Natural killer cell treated with Interleukin-12 subunit alpha and Interleukin-12 subunit beta and Interleukin-15 and Interleukin-18, amount 100 ng/mL, for 72 hours (primary cell): ENCODE results near the gene MAEA. TPM values are rescaled to one million over a fixed set of nuclear protein-coding genes. Genes with fewer than 3 reads are reported as not detected.

Experiments used
- ATAC-seq, 2 donors: fragments of 150-1000 bp; cut with Tn5 transposase in 1 of 2; sonication (Bioruptor Pico), chemical (Tn5 transposase) in 1 of 2; 2 replicates each; pipeline ENCODE4 v1.10.0; 2021
- DNase-seq: peaks from one replicate; pipeline ENCODE4 v3.0.0; 2022; ENCODE audit warnings: low spot score
- H3K27ac Mint-ChIP-seq, 2 donors: 1 replicate in 1 of 2; 2 replicates in 1 of 2; pipeline ENCODE4 v1.8.0; 2022; ENCODE audit warnings: mixed read lengths in 2 of 2, mild to moderate bottlenecking in 1 of 2, moderate library complexity in 1 of 2
- H3K27me3 Mint-ChIP-seq, 2 donors: 1 replicate in 1 of 2; 2 replicates in 1 of 2; pipeline ENCODE4 v1.8.0; 2022; ENCODE audit warnings: mixed read lengths in 2 of 2
- H3K36me3 Mint-ChIP-seq: one replicate; pipeline ENCODE4 v1.8.0; 2022; ENCODE audit warnings: mixed read lengths
- H3K4me1 Mint-ChIP-seq, 2 donors: 1 replicate in 1 of 2; 2 replicates in 1 of 2; pipeline ENCODE4 v1.8.0; 2022; ENCODE audit warnings: low read depth in 2 of 2, mixed read lengths in 2 of 2, mild to moderate bottlenecking in 1 of 2
- H3K4me3 Mint-ChIP-seq: one replicate; pipeline ENCODE4 v1.8.0; 2022; ENCODE audit warnings: mixed read lengths
- H3K9me3 Mint-ChIP-seq: 2 replicates; pipeline ENCODE4 v1.8.0; 2022; ENCODE audit warnings: mixed read lengths
- total RNA-seq, 2 donors: library from RNA; stranded (reverse); gene quantifications; one replicate each; pipeline ENCODE4 v1.2.3, GENCODE V29; 2022

The MAEA gene
- total RNA-seq, 2 donors from 2014 or later = 60.1 to 93.7 TPM

DNA sequence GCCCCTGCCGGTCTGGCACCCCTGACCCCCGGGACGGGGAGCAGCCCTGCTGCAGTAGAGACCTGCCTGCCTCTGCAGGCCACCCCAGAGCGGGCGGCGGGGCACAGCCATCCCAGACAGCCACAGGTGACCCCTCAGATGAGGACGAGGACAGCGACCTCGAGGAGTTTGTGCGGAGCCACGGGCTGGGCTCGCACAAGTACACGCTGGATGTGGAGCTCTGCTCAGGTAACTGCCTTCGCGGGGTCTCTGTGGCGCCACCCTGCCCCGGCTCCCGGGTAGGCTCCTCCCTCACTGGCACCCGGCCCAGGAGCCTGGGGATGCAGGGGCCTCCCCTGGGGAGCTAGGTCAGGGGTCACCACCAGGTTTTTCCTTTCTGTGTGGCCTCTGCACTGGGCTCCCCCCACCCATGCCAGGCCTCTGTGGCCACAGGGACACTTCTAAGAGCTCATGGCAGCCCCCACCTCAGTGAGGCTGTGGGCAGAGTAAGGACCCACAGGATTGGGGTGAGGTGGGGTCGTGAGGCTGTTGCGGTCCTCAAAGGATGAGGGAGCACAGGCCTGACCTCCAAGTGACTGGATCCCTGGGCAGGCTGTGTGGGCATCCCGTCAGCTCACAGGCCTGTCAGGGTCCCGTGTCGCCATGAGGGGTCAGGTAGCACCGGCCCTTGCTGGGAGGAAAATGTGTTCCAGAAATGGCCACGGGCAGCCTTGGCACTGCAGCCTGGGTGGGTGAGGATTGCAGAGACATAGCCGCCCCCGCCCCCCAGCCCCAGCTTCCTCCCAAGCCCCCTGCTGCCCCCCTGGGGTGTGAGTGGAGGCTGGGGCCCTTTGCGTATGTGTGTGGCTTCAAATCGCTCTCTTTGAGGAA is 63.7 kb downstream of the MAEA start:
- H3K4me3 Mint-ChIP-seq = no peak overlapping the region
- no peaks in the 10 kb centered on the region for H3K27me3 Mint-ChIP-seq
- peaks cover 11 to 16% of the 10 kb centered on the region in 2 donors for H3K4me1 Mint-ChIP-seq
- no peaks in the 10 kb centered on the region for H3K36me3 Mint-ChIP-seq
- no peak overlapping the region for H3K27ac Mint-ChIP-seq
- DNase-seq (no peak), ATAC-seq (no peak)
- H3K9me3 Mint-ChIP-seq = no peaks in the 10 kb centered on the region

DNA sequence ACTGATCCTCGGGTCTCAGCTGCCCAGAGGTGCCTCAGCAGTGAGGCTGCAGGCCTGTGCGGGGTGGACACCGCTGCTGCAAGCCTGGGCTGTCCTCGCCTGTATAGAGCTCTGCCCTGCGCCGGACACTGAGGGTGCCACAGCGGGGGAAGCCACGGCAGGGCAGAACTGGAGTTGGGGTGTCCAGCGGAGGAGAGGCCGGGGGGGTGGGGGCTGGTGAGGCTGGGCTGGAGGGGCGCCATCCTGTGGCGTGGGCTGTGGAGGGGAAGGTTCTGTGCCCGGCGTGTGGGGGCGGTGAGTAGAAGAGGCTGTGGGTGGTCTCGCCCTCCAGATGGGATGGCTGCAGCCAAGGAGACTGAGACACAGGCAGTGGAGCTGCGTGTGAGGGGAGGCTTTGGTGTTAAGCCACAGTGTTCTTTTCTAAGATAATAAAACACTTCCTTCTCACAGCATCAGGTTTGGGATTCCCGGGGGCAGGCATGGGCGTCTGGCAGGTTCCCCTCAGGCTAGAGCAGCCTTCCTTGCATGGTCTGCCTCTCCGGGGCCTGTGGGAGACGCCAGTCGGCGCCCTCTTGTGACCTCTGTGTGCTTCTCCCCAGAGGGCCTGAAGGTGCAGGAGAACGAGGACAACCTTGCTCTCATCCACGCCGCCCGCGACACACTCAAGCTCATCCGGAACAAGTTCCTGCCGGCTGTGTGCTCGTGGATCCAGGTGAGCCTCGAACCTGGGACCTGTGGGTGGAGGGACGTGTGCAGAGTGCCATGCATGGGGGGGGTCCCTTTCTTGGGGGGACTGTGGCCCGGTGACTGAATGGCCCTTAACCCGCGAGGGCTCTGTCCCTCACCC is 64.7 kb downstream of the MAEA start:
- Mint-ChIP-seq H3K4me1 (peaks cover 6 to 8% of the 10 kb centered on the region in 2 donors), H3K36me3 (no peaks in the 10 kb centered on the region), H3K27ac (no peak overlapping the region), H3K27me3 (no peaks in the 10 kb centered on the region), H3K4me3 (no peak overlapping the region), H3K9me3 (no peaks in the 10 kb centered on the region)
- no peak for DNase-seq
- ATAC-seq = no peak

DNA sequence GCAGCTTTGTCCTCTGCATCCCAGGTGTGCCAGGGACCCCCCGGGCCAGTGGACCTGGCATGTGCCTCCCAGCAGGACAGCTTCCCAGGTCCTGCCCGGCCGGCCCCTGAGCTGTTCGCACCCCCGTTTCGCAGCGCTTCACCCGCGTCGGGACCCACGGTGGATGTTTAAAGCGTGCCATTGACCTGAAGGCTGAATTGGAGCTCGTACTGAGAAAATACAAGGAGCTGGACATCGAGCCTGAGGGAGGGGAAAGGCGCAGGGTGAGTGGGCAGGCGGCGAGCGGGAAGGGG is 65.2 kb downstream of the MAEA start:
- Mint-ChIP-seq H3K4me1 (peaks cover 6 to 8% of the 10 kb centered on the region in 2 donors), H3K27me3 (no peaks in the 10 kb centered on the region), H3K27ac (no peak overlapping the region), H3K36me3 (no peaks in the 10 kb centered on the region), H3K9me3 (no peaks in the 10 kb centered on the region), H3K4me3 (no peak overlapping the region)
- DNase-seq (no peak), ATAC-seq (no peak)

DNA sequence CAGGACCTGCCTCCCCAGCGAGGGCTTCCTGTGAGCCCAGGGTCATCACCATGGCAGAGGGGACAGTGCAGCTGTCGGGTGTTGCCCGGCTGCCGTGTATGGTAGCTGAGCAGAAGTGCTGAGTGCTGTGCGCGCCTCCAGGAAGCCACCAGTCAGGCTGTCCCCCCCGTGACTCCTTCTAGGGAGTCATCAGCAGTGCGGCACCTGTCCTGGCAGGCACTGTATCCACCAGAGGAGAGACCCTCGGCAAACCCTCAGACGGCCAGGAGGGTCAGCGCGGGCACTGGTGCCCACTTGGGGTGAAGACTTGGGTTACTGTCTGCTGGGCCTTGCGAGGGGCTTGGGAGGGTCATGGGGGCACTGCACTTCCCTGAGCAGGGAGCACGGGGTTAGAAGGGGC is 65.7 kb downstream of the MAEA start:
- no peaks in the 10 kb centered on the region for H3K36me3 Mint-ChIP-seq
- no peaks in the 10 kb centered on the region for H3K27me3 Mint-ChIP-seq
- DNase-seq (no peak), ATAC-seq (no peak)
- H3K27ac Mint-ChIP-seq = no peak overlapping the region
- H3K4me1 Mint-ChIP-seq = peaks cover 6 to 8% of the 10 kb centered on the region in 2 donors
- H3K9me3 Mint-ChIP-seq = no peaks in the 10 kb centered on the region
- H3K4me3 Mint-ChIP-seq = no peak overlapping the region

DNA sequence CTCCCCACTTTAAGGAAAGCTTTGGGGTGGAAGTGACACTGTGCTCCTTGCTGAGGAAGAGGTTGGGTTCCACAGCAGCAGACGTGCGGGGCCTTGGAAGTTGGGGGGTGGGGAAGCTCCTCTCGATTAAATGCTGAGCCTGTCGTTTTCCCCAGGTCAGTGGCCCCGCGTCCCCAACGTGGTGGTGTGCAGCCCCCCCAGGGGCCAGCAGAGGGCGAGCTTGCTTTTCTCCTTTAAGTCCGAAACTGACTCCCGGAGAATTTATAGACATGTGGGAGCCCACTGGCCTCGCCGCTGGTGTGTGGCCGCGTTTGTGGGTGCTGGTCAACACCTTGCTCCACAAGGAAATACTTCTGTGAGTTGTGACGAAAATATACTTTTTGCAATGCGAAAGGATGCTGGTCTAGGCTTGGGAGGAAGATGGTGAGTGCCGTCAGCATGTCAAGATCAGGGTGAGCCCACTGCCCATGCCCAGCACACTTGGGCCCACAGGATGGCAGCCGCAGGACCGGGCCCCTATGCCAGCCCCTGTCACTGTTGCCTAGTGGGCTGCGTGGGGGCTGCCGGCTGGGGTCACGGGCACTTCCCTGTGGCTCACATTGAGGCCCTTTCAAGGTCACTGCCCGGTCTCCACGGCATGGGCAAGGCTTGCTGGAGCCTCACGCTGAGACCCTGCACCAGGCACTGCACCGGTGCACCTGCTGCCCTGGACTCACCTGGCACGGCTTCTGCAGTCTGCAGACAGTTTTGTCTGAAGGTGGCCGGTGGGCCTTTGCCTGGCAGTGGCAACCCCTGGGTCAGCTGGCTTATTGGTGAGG is 66.7 kb downstream of the MAEA start:
- no peak for ATAC-seq
- no peaks in the 10 kb centered on the region for H3K9me3 Mint-ChIP-seq
- H3K36me3 Mint-ChIP-seq = no peaks in the 10 kb centered on the region
- no peak overlapping the region for H3K4me3 Mint-ChIP-seq
- H3K4me1 Mint-ChIP-seq = peaks cover 5 to 8% of the 10 kb centered on the region in 2 donors
- no peak for DNase-seq
- no peak overlapping the region for H3K27ac Mint-ChIP-seq
- no peaks in the 10 kb centered on the region for H3K27me3 Mint-ChIP-seq

DNA sequence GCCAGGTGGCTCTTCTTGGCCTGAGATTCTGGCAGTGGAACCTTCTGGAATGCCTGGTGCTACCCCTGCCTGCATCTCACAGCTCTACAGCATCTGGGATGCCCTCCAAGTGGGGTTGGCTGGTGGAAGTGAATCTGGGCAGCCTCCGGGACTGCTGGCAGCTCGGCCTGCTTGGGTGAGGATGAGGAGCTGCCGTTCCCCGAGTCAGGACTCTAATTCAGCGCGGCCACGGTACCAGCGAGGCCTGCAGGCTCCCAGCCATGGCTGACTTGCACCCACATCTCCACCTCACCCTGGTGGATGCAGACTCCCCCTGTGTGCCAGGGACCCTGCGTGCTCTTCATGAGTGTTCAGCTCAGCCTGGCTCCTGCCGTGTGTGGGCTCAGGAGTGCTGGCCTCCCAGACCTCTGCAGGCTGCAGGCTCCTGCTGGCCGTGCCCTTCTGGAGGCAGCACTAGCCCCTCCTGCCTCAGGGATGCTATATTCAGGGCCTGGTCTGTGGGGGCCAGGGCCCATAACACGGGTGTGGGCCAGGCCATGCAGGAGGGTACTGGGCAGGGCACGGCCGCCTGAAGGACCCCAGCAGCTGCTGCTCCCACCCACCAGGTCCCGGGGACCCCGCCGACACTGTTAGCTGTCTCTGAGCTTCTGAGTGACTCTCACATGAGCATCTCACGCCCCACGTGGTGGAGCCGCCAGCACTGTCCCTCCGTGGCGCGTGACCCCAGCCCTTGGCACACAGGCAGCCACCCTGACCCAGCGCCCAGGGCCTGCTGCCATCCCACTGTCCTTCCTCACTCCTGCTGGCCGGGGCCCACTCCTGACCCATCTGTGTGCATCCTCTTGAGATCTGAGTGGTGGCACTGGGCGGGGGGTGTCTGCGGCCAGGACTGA is 67.9 kb downstream of the MAEA start:
- DNase-seq = no peak
- Mint-ChIP-seq H3K27ac (no peak overlapping the region), H3K36me3 (no peaks in the 10 kb centered on the region), H3K4me3 (no peak overlapping the region), H3K9me3 (no peaks in the 10 kb centered on the region), H3K4me1 (peaks cover 0 to 4% of the 10 kb centered on the region in 2 donors), H3K27me3 (no peaks in the 10 kb centered on the region)
- ATAC-seq = peak in 1 of 2 donors; percentile 14

DNA sequence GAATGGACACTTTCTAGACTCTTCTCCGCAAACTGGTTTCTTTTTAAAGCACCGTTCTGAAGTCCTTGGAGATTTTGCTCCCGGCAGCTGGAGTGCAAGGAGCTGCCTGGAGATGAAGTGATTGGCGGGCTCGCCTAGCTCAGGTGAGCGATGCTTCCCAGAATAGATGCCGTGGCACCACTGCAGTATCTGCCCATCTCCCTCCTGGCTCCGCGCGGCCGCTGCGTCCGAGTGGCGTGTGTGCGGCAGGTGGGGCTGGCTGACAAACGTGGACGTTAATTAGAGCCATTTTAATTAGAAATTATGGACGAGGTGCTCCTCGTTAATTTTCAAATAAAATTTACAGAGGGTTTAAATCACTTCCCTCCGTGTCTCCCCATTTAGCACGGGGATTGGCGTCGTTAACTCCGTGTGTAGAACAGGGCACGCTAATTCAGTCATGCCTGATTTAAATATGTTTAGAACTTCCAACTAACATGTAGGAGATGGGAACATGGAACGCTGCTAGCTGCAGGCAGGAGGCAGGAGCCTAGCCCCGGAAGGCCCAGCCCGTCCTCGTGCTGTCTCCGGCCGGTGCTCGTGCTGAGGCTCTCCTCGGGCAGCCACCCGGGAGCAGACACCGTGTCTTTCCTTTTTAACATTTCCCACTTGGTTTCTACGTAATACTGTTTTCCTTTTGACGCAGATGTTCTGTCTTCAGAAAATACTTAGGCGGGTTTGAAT is 68.9 kb downstream of the MAEA start:
- ATAC-seq (no peak), DNase-seq (no peak)
- H3K9me3 Mint-ChIP-seq = no peaks in the 10 kb centered on the region
- H3K36me3 Mint-ChIP-seq = no peaks in the 10 kb centered on the region
- H3K4me1 Mint-ChIP-seq = peaks cover 0 to 4% of the 10 kb centered on the region in 2 donors
- no peak overlapping the region for H3K4me3 Mint-ChIP-seq
- no peak overlapping the region for H3K27ac Mint-ChIP-seq
- H3K27me3 Mint-ChIP-seq = no peaks in the 10 kb centered on the region

DNA sequence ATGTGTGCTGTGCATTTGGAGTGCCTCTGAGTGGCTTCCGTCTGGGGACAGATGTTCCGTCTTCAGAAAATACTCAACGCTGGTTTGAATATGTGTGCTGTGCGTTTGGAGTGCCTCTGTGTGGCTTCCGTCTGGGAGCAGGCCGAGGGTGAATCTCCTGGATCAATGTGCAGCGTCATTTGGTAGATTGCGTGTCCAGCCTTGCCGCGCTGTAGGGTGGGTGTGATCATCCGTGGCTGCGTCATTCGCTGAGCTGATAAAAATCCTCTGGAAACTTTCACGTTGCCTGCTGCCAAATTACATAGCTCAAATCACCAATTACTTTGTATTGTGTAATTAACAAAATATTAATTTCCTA is 69.4 kb downstream of the MAEA start:
- Mint-ChIP-seq H3K27ac (no peak overlapping the region), H3K4me1 (peaks cover 0 to 4% of the 10 kb centered on the region in 2 donors), H3K36me3 (no peaks in the 10 kb centered on the region), H3K4me3 (no peak overlapping the region), H3K27me3 (no peaks in the 10 kb centered on the region), H3K9me3 (no peaks in the 10 kb centered on the region)
- no peak for DNase-seq
- ATAC-seq = no peak

DNA sequence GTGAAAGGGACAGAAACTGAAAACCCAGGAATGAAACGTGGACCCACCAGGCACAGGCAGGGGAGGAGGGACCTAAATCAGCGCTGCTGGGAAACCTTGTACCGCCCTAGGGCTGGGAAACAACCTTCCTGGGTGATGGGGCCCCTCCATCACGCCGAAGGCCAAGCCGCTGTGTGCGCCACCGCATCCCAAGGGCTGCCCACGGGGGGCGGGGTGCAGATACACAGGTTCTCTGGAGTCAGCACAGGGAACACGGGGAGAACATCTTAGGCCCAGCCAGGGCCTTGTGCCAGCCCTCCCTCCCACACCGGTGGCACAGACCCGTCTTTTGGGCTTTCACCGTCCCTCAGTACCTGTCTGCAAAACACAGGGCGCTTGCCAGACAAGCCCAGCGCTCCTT is 70.3 kb downstream of the MAEA start:
- H3K4me1 Mint-ChIP-seq = peaks cover 0 to 4% of the 10 kb centered on the region in 2 donors
- DNase-seq (no peak), ATAC-seq (no peak)
- H3K4me3 Mint-ChIP-seq = no peak overlapping the region
- no peaks in the 10 kb centered on the region for H3K36me3 Mint-ChIP-seq
- no peak overlapping the region for H3K27ac Mint-ChIP-seq
- H3K9me3 Mint-ChIP-seq = no peaks in the 10 kb centered on the region
- no peaks in the 10 kb centered on the region for H3K27me3 Mint-ChIP-seq

DNA sequence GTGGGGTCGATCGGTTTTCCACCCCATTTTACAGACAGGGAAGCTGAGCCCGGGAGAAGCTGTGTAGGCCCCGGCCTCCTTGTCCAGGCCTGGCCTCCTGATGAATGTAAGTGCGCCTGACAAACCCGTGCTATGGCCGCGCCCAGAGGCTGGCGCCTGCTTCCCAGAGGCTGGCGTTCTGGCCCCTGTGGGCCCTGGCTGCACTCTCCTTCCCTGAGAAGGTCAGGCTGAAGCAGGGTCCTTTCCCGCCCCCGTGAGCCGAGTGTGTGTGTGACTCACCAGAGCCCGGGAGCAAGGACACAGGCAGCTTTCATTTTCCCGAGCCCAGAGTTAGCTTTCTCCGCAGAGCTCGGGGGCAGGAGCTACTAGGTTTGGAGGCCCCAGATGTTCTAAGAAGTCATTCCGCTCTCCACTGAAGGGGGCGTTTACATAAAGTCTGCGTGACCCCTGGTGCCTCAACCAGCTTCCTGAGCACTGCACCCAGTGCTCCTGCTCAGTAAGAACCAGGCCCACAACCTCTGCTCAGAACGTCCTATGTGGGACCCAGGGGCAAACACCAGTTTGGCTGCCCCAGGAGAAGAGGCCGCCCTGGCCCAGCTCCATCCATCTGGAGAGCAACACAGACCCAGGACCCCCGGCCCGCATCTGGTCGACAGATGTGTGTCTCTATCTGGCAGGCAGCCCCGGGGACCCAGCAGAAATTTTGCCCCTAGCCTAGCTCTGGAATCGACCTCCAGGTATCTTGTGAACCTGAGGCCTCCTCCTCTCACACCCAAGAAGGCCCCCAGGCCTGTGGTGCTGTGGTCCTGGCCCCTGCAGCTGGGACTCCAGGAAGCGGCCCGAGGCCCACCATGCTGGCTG is 71.0 kb downstream of the MAEA start:
- no peak for ATAC-seq
- H3K4me1 Mint-ChIP-seq = peaks cover 0 to 2% of the 10 kb centered on the region in 2 donors
- no peaks in the 10 kb centered on the region for H3K36me3 Mint-ChIP-seq

DNA sequence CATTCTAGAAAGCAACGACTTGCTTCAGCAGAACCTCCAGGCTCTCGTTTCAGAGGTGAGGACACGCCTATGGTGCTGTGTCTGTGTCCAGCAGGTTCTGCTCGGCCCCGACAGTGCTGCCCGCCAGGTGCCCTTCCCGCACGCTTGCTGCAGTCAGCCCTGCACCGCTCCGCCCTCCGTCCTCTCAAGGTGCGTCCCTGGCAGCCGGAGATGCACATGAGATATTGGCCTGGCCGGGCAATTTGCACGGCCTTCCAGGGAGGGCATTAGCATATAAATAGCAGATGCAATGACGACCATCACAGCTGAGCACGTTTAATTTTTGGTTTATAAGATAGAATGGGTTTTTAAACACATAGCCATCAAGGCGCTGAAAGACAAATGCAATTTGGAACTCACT is 71.7 kb downstream of the MAEA start:
- ATAC-seq (no peak), DNase-seq (no peak)
- no peaks in the 10 kb centered on the region for H3K9me3 Mint-ChIP-seq
- no peaks in the 10 kb centered on the region for H3K4me1 Mint-ChIP-seq
- no peak overlapping the region for H3K27ac Mint-ChIP-seq
- no peaks in the 10 kb centered on the region for H3K36me3 Mint-ChIP-seq
- no peak overlapping the region for H3K4me3 Mint-ChIP-seq
- no peaks in the 10 kb centered on the region for H3K27me3 Mint-ChIP-seq

More for the DNA sequence above, 71.0 kb downstream of the MAEA start:
- no peak for DNase-seq
- H3K27me3 Mint-ChIP-seq = no peaks in the 10 kb centered on the region
- H3K9me3 Mint-ChIP-seq = no peaks in the 10 kb centered on the region
- no peak overlapping the region for H3K4me3 Mint-ChIP-seq
- H3K27ac Mint-ChIP-seq = no peak overlapping the region

DNA sequence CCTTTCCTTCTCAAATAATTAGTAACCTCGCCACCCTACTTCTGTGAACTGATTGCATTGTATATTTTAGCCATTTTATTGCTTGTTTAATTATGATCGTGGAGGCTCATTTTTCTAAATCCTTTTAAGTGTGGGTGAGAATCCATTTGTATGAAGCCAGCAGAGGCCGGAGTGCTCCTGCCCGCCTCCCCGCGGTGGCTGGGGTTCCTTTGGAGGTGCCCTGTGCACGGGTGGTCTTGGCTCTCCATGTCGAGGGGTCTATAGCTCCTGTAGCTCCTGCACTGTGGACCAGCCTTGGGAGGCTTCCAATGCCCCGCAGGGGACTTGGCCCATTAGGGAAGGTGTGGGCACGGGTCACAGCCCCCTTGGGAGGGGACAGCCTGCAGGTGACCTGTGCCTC is 72.4 kb downstream of the MAEA start:
- Mint-ChIP-seq H3K9me3 (no peaks in the 10 kb centered on the region), H3K27me3 (no peaks in the 10 kb centered on the region), H3K27ac (no peak overlapping the region), H3K4me1 (no peaks in the 10 kb centered on the region), H3K36me3 (no peaks in the 10 kb centered on the region), H3K4me3 (no peak overlapping the region)
- DNase-seq = no peak
- ATAC-seq = no peak
